Measurements from ENCODE around the gene ATG9B.
A peak's percentile ranks its signal among the peaks of the same experiment; 100 is the strongest.

The ATG9B gene

GRCh38 chr7:150997817-150998216, 26.5 kb downstream of the ATG9B start:
- no peak for DNase-seq

- no peak for DNase-seq
Observed at GRCh38 chr7:150997075-150997511, 27.2 kb downstream of the ATG9B start.

DNA sequence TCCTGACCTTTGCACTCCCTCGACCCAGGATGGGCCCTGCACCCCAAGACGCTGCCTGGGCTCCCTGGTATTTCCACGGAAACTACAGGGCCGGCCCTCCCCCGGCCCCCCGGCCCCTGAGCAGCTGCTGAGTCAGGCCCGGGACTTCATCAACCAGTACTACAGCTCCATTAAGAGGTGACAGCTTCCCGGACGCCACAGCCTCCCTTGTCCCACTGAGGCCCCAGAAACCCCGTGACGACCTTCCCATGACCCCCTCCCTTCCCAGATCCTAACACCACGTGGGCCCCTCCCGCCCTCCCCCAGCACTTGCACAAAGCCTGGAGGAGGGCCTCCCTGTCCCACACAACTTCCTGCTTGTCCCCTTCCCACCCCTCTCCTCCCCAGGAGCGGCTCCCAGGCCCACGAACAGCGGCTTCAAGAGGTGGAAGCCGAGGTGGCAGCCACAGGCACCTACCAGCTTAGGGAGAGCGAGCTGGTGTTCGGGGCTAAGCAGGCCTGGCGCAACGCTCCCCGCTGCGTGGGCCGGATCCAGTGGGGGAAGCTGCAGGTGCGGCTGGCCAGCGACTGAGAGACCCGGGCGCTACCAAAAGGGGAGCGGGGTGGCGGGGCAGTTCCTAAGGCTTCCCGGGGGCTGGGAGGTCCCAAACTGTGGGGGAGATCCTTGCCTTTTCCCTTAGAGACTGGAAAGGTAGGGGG, 27.8 kb downstream of the ATG9B start:
- no peak for DNase-seq

DNA sequence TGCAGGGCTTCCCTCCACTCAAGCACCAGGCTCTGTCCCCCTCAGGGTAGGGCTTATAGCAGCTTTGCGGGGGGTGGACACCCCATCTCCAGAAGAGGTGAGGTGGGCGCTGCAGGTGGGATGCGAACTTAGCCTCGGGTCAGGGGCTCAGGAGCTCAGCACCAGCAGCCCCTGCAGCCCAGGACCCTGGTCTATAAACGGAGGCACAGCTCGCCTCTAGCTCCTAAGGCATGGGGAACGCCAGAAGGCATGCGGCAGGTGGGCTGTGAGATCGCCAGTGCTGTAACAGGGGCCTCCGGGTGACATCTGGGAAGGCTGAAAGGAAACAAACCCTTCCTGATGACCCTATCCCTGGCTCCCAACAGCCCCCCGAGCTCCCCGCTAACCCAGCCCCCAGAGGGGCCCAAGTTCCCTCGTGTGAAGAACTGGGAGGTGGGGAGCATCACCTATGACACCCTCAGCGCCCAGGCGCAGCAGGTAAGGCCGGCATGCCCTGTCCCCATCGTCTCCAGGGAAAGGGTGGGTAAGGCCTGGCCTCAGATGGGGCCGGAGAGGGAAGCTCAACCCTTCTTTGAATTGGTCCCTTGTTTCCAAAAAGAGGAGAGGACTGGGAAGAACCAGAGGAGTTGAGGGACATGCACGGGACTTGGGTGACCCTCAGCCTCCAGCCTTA, 29.3 kb downstream of the ATG9B start:
- DNase-seq, result no peak

- no peak for DNase-seq
Observed at GRCh38 chr7:150994141-150994837, 30.0 kb downstream of the ATG9B start.

DNA sequence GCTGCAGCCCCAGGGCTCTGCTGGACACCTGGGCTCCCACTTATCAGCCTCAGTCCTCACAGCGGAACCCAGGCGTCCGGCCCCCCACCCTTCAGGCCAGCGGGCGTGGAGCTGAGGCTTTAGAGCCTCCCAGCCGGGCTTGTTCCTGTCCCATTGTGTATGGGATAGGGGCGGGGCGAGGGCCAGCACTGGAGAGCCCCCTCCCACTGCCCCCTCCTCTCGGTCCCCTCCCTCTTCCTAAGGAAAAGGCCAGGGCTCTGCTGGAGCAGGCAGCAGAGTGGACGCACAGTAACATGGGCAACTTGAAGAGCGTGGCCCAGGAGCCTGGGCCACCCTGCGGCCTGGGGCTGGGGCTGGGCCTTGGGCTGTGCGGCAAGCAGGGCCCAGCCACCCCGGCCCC, 30.8 kb downstream of the ATG9B start:
- no peak for DNase-seq

DNA sequence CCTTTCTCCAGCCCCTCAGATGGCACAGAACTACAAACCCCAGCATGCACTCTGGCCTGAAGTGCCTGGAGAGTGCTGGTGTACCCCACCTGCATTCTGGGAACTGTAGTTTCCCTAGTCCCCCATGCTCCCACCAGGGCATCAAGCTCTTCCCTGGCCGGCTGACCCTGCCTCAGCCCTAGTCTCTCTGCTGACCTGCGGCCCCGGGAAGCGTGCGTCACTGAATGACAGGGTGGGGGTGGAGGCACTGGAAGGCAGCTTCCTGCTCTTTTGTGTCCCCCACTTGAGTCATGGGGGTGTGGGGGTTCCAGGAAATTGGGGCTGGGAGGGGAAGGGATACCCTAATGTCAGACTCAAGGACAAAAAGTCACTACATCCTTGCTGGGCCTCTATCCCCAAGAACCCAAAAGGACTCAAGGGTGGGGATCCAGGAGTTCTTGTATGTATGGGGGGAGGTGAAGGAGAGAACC, 31.4 kb downstream of the ATG9B start:
- no peak for DNase-seq

- DNase-seq, result no peak
Observed at GRCh38 chr7:150992051-150992640, 32.1 kb downstream of the ATG9B start.

- no peak for DNase-seq
Observed at GRCh38 chr7:150990416-150991186, 33.7 kb downstream of the ATG9B start, which contains the start of gene NOS3. NOS3 (plus strand) TSS chr7:150991017; CDS start chr7:150993804, 2,787 bp downstream.

DNA sequence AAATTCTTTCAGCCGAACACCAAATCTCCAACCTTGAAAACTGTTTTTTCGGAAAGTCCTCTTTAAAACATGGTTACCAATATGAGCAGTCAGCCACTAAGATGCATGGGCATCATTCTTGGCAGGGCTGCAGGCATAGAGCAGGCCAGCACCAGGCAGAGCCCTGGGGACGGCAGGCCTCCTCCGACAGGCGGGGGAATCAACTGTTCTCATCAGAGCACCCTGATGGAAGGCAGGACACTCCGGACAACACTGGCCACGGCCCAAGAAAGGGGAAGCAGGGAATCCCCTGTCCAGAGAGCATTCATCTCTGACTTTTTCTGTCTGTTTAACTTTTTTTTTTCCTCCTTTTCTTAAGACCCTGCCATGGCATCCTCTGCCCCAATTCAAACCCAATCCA, 34.8 kb downstream of the ATG9B start:
- no peak for DNase-seq

DNA sequence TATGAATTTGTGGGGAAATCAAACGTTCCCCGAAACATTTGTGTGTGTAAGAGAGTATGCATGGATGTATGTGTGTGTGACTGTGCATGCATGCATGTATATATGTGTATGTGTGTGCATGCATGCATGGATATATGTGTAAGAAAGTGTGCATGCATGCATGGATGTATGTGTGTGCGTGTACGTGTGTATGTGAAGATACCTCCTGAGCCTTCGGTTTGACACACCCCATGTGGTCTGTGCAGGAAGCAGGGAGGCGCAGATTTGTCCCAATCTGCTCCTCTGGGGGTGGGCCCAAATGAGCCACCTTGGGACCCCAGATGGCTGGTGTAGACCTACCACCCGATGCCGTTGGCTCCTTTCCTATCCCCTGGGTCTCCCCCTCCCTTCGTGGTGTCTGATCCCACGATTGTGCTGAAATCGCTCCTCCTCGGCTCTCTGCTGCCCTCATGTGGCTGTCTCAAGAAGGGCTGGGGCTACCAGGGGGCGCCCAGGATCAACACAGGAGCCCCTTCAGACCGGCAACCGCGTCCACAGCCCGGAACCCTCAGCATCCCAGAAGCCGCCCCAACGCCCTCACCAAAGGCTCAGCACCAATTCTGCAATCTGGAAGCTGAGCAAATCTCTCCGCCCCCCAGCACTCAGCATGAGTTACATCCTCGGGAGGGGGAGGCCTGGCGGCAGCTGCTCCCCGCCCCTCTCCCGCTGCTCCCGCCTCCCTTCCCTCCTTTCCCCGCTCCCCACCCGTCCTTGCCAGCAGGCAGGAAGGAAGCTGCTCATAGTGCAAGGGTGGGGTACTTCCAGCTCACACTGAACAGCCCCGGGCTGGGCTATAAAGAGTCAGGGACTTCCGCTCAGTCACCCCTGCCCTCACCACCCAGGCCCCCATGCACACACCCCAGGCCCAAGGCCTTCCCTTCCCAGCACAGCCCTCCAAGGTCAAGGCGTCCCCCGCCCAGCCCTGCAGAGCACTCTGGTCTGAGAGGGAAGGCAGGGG, 35.8 kb downstream of the ATG9B start:
- DNase-seq, result peak; percentile 72 to 75

- no peak for DNase-seq
Observed at GRCh38 chr7:150986556-150986955, 37.7 kb downstream of the ATG9B start.

GRCh38 chr7:150986099-150986512, 38.2 kb downstream of the ATG9B start:
- DNase-seq, result peak; percentile 53 to 57

- DNase-seq, result no peak
Observed at GRCh38 chr7:150983893-150984368, 40.4 kb downstream of the ATG9B start.

DNA sequence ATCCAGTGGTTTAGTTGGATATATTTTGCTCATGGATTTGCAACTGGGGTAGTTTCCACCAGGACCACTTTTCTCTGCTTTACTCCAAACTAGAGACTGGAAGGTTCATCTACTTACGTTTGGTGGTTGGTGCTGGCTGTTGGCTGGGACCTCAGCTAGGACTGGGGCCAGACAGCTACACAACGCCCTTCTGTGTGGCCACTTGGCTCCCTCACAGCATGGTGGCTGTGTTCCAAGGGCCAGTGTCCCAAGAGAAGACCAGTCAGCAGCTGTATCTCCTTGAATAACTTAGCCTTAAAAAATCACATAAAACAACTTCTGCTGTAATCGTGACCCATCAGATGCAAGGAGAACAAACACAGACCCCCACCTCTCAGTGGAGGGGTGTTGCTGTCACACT, 41.9 kb downstream of the ATG9B start:
- DNase-seq, result no peak

- no peak for DNase-seq
Observed at GRCh38 chr7:150981644-150982043, 42.6 kb downstream of the ATG9B start.

DNA sequence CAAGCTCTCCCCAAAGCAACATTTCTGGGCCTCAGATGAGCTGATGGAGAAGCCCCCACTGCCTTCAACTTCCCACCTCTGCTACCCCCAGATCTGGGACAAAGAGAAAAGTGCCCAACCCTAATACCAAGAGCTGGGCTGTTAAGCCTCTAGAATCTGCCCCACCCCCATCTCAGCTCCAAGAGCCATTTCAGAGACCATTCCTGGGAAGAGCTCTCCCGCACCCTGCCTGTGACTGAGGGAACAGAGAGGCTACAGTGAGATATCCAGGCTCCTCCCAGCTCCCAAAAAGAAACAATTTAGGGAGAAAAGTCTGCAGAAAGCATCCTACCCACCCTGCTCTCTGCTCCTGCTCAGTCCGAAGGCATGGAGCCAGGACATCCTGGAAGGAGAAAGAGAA, 43.6 kb downstream of the ATG9B start:
- no peak for DNase-seq

GRCh38 chr7:150979713-150980390, 44.4 kb downstream of the ATG9B start:
- no peak for DNase-seq

- no peak for DNase-seq
Observed at GRCh38 chr7:150978126-150978789, 46.0 kb downstream of the ATG9B start, which contains the start of gene KCNH2. KCNH2 (minus strand) TSS chr7:150978321; CDS start chr7:150977913, 408 bp downstream.

All from stimulated activated CD4-positive, alpha-beta T cell treated with anti-CD3 and anti-CD28 coated beads, Interleukin-2, amount 100 ng/mL, for 48 hours (primary cell).